CD4-positive, alpha-beta T cell treated with Interferon gamma for 1 hour (primary cell): ENCODE results near the gene PUM2.
"Not testable (repeated sequence)": the region's sequence is repeated elsewhere in the genome, so short reads cannot be mapped to it uniquely, and the experiment has no call there.

Experiments
- DNase-seq: peaks from one replicate; pipeline ENCODE4 v3.0.0-alpha.2; 2020

Gene PUM2, protein sequence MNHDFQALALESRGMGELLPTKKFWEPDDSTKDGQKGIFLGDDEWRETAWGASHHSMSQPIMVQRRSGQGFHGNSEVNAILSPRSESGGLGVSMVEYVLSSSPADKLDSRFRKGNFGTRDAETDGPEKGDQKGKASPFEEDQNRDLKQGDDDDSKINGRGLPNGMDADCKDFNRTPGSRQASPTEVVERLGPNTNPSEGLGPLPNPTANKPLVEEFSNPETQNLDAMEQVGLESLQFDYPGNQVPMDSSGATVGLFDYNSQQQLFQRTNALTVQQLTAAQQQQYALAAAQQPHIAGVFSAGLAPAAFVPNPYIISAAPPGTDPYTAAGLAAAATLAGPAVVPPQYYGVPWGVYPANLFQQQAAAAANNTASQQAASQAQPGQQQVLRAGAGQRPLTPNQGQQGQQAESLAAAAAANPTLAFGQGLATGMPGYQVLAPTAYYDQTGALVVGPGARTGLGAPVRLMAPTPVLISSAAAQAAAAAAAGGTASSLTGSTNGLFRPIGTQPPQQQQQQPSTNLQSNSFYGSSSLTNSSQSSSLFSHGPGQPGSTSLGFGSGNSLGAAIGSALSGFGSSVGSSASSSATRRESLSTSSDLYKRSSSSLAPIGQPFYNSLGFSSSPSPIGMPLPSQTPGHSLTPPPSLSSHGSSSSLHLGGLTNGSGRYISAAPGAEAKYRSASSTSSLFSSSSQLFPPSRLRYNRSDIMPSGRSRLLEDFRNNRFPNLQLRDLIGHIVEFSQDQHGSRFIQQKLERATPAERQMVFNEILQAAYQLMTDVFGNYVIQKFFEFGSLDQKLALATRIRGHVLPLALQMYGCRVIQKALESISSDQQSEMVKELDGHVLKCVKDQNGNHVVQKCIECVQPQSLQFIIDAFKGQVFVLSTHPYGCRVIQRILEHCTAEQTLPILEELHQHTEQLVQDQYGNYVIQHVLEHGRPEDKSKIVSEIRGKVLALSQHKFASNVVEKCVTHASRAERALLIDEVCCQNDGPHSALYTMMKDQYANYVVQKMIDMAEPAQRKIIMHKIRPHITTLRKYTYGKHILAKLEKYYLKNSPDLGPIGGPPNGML

DNA sequence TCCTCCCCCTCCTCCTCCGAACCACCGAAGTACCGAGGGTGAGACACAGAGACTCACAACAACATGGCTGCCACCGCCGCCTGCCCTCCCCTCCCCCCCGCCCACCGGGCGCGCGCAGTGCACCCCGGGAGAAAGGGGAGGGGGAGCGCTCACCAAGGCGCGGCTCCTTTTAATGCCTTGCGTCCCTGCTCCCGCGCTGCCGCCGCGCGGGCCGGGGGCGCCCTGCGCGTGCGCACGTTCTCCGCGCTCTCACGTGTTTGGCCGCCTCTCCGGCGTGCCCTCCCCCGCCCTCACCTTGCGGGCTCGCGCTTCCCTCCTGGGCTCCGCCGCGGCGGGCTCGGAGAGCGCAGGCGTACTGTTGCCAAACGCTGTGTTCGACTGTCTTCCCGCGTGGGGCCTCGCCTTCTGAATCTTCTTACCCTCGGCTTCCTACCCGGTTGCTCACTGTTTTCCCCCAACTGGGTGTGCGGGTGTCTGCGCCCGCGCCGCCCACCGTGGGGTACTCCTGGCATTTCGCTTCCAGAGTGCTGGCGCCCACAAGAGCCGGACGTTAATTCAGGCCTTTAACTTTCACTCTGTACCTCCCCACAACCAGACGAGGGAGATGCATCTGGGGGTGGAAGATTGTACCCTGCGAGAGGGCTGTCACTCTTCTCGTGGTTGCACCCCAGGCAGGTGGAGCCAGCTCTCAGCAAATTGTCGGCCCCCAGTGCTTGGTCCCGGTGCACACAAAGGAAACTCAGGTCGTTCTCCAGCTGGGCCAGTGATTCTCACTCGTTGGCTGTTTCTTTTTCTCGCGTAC lies at the start of gene PUM2:
Gene PUM2, minus strand, starts transcription at position 92 of the 802 bp plus-strand sequence. CDS start 23,484 bp downstream, outside the sequence.
- peak; percentile 98 for DNase-seq

DNA sequence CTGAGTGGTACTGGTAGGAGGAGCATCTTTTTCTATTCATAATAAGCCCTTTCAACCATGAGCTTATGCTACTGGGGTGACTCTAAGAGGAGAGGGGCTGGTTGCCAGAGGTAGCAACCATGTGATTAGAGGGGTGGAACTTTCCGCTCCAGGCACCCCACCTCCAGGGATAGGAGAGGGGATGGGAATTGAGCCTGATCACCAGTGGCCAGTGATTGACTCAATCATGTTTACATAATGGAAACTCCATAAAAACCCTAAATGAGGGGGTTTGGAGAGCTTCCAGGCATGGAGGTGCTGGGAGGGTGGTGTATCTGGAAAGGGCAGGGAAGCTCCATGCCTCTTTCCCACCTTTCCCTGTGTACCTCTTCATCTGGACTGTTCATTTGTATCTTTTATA lies 49.7 kb upstream of the PUM2 start:
- DNase-seq, result no peak

DNA sequence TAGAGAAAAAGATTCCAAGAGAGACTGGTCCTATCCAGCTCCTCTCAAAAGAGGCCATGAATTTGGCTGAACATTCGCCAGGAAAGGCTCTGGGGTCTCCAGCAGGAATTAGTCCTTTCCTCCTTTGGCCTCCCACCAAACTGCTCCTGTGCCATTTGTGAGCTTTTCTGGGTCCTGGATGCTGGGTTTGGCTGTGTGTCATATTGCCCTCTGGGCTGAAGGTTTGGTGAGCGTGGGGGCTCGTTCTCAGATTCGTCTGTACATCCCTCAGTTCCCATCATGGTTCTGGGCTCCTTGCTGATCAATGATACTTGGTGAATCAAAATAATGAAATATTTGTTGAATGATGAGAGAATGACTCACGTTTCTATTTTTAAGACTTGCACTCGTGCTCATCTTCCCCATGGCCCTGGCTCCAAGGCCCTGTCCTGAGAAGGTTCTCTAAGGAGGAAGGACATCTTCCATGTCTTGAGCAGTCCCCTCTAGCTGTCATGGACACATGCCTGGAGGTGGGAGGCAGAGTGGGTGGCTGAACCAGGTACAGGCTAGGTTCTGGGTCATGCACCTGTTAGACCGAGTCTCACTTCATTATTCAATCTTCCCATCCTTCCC lies 48.4 kb upstream of the PUM2 start:
- no peak for DNase-seq

DNA sequence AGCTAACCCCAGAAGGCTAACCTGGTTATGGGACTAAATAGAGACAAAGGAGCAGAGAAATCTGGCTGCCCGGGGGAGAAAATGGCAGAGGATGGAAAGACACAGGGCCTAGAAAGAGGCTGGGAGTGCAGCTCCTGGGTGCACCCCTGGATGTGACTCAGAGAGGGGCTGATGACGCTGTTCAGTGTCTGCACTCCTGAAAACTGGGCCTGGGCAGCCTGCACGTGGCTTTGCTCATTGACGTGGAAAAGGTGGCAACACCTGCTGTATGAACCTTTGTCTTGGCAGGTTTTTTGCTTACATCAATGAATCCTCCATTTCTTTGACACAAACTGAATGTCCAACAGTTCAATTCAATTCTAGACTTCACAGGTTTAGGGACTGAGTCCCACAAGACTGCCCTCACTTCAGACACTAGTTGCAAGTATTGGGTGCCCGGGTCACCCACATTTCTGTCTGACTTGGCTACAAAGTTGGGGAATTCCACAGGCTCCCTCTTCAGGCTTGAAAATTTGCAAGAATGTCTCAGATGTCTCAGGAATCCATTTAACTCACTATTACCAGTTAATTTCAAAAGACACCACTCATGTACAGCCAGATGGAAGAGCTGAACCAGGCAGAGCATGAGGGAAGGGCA lies 47.3 kb upstream of the PUM2 start:
- DNase-seq, result no peak

DNA sequence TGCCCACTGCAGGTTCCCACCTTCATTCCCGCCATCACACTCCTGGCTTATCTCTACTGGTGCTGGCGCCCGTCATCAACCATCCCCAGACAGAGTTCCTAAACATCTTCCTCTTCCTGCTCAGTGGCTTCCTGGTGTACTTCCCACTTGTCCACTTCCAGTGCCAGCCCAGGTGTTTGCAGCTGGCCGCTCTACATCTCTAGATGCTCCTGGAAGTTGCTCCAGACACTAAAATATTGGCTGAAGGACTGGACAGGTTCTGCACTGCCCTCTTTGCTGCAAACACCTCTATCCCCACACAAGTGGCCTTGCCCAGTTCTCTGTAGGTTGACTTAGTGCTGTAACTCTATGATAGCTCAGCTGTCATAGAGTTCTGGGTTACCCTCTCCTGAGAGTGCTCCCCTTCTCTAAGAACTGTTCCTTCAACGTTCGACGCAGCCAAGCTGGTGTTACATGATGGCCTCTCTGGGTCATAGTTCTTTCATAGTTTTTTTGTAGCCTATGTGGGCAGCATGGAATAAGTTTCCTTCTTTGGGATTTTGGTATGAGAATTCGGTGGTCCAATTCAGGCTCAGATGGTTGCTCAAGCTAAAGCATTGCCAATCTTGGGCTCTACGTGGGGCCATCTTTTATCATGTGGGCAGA lies 45.8 kb upstream of the PUM2 start:
- no peak for DNase-seq

DNA sequence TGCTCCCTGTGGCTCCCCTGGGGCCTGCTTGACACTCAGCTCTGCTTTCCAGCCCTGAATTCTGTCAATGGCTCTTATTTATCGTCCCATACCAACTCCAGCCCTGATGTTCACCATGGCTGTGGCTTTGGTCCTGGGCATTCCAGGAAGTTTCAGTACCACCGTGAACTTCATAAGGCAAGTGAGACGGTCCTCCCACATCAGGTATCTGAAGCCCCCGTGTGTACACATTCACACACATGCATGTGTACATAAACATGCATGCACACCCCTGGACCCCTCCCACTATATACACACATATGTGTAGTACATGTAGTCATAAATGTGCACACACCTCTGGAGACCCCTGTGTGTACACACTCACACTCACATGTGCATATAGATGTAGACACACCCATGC lies 43.3 kb upstream of the PUM2 start:
- no peak for DNase-seq

DNA sequence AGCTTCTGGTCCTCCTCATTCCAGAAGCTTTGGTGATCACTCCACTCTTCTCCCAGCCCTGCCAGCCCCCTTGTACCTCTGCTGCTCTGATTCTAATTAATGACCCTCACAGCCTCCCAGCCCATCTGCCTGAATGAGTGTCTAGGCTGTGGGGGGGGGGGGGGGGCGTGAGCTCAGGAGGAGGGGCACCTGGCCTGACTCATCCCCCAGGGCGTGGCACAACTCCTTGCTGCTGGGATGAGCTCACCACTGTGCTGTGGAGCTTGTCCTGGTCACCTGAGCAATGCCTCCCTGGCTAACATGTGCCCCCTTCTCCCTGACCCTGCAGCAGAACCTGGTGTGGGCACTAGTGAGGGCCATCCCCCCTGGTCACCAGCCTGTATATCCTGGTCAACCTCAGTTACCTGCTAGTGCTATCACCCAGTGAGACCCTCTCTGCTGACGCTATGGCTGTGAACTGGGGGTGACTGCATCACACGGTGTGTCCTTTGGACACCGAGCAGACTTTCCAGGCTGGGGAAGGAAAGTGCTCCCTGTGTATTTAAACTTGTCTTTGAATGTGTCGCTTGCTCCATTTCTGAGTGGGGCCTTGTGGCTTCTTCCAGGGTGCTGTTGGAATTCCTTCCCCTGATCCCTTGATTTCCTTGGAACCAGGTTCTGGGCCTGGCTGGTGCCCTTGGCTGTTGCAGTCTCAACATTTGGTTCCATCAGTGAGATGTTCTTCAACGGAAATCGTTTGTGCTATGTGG lies 41.5 kb upstream of the PUM2 start:
- DNase-seq, result no peak

DNA sequence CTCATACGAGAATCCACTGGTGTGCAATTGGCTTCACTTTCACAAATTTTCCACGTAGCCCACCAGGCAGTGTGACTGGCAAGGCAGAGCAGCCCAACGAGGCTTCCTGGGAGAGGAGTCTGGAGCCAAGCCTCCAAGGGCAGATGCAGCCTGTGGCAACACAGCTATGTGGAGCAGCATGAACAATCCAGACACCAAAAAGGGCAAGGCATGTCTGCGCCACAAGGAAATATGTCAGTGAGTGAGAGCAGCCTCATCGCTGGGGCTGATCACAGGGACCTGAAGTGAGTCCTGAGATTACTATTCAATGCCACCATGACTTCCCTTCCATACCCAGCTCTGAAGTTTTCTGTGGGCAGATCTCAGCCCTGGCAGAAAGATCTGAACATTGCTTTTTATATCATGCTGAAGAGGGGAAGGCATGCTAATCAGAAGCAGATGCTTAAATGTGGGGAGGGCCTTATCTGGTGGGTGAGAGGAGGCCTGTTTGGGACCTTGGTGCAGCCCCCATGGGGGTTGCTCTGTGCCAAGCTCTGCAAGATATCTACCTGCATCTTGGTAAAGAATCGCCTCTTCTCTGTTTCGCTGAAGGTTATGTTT lies 40.0 kb upstream of the PUM2 start:
- no peak for DNase-seq

DNA sequence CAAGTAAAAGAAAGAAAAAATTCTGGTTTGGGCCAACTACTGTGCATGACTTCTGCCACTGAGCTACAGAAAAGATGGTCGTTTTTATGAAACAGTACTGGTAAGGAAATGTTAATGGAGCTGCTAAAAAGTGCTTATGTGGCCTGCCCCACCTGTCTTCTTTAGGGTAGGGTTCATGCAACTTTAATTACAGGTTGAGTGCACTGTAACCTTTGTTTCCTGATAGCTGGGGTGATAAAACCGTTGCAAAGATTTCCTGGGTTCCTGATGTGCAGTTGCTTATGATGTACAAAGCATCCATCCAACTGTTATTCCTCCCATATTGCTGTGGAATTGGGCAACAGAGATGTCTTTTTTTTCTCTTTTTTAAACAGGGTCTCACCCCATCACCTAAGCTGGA lies 34.3 kb upstream of the PUM2 start:
- no peak for DNase-seq

DNA sequence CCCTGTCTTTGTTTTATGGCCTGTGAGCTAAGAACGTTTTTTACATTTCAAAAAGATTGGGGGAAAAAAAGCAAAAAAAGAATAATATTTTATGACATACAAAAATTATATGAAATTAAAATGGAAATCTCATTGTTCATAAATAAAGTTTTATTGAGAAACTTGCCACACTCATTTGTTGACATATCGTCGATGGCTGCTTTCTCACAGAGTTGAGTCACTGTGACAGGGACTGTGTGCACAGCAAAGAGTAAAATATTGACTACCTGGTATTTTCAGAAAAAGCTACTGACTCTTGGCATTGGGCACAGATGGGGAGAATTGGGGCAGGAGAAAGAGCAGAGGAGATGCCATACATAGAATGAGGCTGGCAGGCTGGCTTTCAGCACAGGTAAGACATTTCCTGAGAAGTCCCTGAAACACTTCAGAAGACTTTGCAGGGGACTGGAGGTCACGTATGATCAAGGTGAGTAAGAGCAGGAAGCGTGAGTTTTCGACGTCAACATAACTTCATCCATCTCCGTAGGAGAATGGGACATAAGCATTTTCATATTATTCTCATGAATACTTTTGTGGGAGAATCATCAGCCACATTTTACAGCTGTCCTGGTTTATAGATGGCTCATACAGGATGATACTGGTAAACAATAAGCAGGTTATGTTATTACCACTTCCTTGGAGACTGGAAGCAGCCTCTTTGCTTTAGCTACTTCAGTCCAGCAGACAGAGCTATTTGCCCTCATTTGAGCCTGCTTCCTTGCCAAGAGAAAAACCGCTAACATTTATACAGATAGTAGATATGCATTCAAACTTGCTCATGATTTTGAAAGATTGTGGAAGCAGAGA lies 32.5 kb upstream of the PUM2 start:
- no peak for DNase-seq

DNA sequence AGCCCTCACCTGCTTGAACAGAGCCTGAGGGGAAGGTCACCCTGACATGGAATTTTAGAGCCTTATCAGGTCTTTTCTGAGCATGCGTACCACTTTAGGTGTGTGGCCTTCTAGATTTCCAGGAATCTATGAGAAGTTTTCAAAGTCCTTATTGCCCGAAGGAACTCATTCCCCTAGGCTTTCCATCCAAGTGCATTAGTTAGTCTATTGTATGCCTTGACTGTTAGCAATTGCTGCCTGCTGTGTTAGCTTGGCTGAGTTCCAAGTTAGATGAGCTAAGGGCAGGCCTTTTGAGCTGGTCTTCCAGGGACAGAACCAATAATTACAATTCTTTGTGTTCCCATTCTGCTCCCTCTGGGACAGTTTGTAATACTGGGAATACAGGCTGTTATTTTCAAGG lies 30.8 kb upstream of the PUM2 start:
- no peak for DNase-seq

DNA sequence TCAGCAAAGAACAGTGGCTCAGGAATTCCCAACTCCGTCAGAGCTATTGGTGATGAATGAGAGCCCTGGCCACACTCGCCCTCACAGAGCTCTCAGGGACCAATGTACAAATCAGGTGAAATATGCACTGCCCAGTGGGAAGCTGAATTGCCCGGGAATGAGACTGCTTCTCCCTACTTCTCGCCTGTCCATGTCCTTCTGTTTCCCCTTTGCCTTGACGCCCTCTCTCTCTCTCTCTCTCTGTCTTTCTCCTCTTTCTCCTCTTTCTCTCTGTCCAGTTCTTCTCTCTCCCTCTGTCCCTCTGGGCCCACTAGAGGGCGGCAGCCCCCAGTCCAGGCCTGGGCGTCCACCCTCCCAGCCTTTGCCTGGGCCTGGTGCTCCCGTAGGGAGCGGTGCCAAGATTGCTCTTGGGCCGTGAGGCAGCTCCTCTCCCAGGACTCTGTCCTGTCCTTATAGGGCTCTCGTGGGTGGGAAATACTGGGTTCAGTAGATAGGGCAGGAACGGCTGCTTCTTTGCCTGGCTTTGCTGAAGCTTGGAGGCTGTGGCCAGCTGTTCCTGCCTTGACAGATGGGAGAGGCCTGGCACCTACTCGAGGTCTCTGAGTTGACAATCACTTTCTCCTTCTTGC lies 28.4 kb upstream of the PUM2 start:
- no peak for DNase-seq

DNA sequence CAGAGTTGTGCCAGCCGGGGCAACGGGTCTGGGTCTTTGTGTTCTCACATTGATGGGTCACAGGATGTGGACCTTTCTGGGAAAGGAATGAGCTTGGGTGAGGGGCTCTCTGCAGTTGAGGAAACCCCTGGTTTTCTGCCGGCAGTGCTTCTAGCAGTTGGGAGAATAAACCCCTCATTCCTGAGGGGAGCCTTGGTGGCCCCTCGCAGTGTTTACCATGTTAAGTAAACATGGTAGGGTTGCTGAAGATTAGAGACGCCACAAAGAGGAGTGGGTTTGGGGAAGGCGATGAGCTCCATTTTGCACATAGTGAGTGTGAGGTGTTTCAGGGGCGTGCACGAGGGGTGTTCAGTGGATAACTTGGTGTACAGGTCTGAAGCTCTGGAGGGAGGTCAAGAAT lies 27.7 kb upstream of the PUM2 start:
- DNase-seq, result no peak

DNA sequence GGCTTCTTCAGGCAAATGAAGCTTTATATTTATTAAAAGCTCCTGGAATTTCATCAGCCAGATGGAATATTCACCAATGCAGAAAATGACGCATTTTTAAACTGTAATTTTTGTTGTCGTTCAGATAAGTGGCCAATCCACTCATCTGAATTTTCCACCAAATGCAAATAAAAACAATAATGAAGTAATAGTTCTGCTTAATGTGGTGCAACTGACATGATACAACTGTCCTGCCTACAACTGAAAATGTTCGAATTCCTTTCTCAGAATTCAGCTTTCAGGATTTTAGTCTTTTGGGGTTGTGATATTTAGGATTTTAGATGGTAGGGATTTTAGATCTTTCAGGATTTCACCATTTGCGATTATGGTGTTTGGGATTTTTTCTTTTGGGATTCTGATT lies 27.1 kb upstream of the PUM2 start:
- no peak for DNase-seq

DNA sequence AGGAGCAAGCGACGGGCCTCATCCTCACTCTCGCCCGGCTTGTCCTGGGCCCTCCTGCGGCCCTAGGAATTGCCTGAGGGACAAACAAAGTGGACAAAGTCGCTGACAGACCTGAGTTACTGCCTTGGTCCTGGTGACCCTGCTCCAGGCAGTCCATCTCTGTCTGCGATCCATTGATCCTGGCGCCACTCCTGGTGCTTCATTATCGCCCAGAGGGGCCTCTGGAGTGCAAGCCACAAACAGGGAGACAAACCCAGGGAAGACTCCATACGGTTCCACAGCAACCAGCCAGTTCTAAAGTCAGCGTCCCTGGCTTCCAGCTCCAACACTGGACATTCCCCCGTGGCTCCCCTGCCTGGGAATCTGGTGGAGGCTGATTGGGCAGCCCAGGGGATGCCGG lies 24.3 kb upstream of the PUM2 start:
- DNase-seq, result not testable (repeated sequence)

DNA sequence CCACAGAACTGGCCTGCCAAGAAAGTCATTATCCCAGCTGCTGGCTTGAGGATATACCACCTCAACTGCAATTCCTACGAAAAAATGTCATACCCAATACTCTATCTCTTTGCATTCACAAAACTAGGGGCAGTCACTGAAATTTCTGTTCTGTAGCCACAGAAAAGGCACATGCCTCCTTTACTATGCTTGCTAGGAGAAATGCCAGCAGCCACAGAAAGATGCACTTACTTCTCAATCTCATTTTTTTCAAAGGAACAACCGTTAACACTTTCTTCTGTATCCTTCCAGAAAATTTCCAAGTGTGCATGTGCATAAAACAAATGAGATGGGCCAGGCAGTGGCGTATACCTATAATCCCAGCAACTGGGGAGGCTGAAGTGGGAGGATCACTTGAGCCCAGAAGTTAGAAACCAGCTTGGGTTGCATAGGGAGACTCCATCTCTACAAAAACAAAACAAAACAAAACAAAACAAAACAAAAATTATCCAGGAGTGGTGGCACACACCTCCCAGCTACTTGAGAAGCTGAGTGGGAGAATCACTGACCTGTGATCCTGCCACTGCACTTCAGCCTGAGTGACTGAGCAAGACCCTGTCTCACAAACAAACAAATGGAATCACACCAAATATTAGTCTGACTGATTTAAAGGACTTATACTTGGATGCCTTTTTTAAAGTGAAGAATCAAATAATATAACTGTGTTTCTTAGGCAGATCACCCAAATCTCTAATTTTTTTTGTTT lies 22.4 kb upstream of the PUM2 start:
- DNase-seq, result no peak

DNA sequence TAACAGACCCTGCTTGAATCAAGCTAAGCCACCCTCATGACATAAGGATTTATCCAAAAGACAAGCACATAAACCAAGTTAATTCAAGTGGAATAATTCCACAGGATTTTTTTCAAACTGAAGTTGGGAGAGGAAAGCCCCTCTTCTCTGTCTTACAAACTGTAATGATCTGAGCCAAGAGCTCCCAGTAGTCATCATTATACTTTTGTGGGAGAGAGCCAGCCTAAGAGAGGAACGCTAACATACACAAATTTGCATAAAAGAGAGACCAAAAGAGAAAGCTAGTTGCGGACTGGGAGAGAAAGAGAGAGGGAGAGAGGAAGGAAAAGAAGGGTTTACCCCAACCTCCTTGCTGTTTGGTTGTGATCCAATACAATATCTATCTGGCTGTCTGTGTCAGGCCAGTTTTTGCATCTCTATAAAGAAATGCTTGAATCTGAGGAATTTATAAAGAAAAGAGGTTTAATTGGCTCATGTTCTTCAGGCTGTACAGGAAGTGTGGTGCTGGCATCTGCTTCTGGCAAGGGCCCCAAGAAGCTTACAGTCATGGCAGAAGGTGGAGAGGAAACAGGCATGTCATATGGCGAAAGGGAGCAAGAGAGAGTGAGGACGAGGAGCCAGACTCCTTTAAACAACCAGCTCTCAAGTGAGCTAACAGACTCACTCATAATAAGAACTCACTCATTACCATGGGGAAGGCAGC lies 20.8 kb upstream of the PUM2 start:
- DNase-seq, result no peak
